Measurements from ENCODE around the gene MGAT2.

- TF ChIP-seq CTCF (conservative IDR thresholded peaks at IDR 0.05; ENCODE audit: low read depth, low read length) (peak; percentile 99), POLR2A (IDR thresholded peaks at IDR 0.05; ENCODE audit: low read depth, low read length) (no peak), RCOR1 (IDR thresholded peaks at IDR 0.05; ENCODE audit: insufficient replicate concordance, low read length) (peak; percentile 27), MXI1 (IDR thresholded peaks at IDR 0.05; ENCODE audit: borderline replicate concordance, low read depth, low read length) (no peak), NFE2L2 (IDR thresholded peaks at IDR 0.05; ENCODE audit: low read depth, low read length) (no peak), ELK1 (IDR thresholded peaks at IDR 0.05; ENCODE audit: borderline replicate concordance, low read depth, low read length) (no peak), SMC3 (IDR thresholded peaks at IDR 0.05; ENCODE audit: low read depth, low read length) (no peak)
Measured at GRCh38 chr14:49586673-49587460, 33.7 kb upstream of the MGAT2 start.

All from IMR-90 (cell line).